Uterus (tissue), 4 donors: ENCODE measurements around the gene HID1. TPM values are rescaled to one million over a fixed set of nuclear protein-coding genes. Genes with fewer than 3 reads are reported as not detected.
"Not testable (repeated sequence)": the region's sequence is repeated elsewhere in the genome, so short reads cannot be mapped to it uniquely, and the experiment has no call there.

Source experiments
- DNase-seq, 2 donors: peaks; one replicate each; pipeline ENCODE4 v3.0.0-alpha.2; 2019 to 2020
- H3K27ac ChIP-seq, 2 donors: fragments of 200-600 bp; sonication (generic); 1 replicate in 1 of 2; 2 replicates in 1 of 2; pipeline ENCODE4 v1.5.1; 2016 to 2018
- H3K27me3 ChIP-seq, 2 donors: fragments of 200-600 bp; sonication (generic); one replicate each; pipeline ENCODE4 v1.5.1; 2018 to 2019; ENCODE audit warnings: control low read depth in 1 of 2
- H3K36me3 ChIP-seq, 2 donors: fragments of 200-600 bp; sonication (generic); one replicate each; pipeline ENCODE4 v1.5.1; 2019; ENCODE audit warnings: control low read depth in 1 of 2
- H3K4me1 ChIP-seq, 2 donors: fragments of 200-600 bp; sonication (generic); one replicate each; pipeline ENCODE4 v1.5.1; 2018 to 2019; ENCODE audit warnings: control low read depth in 1 of 2
- H3K4me3 ChIP-seq, 2 donors: fragments of 200-600 bp; sonication (generic); 1 replicate in 1 of 2; 2 replicates in 1 of 2; pipeline ENCODE4 v1.5.1; 2018 to 2019; ENCODE audit warnings: mild to moderate bottlenecking in 1 of 2
- H3K9me3 ChIP-seq, 2 donors: fragments of 200-600 bp; sonication (generic); one replicate each; pipeline ENCODE4 v1.5.1; 2019; ENCODE audit warnings: control low read depth in 1 of 2
- CTCF ChIP-seq, 4 experiments: fragments of 200-600 bp in 2 of 4; fragments of 450-650 bp in 2 of 4; sonication (generic) in 2 of 4; IDR thresholded peaks; one replicate each; pipeline ENCODE4 v1.5.1; 2016 to 2019; ENCODE audit warnings: antibody characterized with exemption in 4 of 4, mild to moderate bottlenecking in 2 of 4, moderate library complexity in 1 of 4
- POLR2A ChIP-seq, 2 donors: fragments of 450-650 bp; IDR thresholded peaks; one replicate each; pipeline ENCODE4 v1.6.1; 2016; ENCODE audit warnings: antibody characterized with exemption in 2 of 2, mild to moderate bottlenecking in 1 of 2, moderate library complexity in 1 of 2
- intact Hi-C: fragments of 100-400 bp; cut with DNase I; formaldehyde crosslinking; loops from one replicate; pipeline ENCODE4 v1.15.1; 2023; ENCODE audit warnings: low total_unique reads
- total RNA-seq, 4 donors: library from RNA; depleted of rRNA in 3 of 4; stranded (reverse); fragments of >200 nt in 3 of 4; gene quantifications; one replicate each; pipeline versions ENCODE4 v1.1.0 to v1.2.4, GENCODE V29; 2014 to 2023
- donor health status: DM: yes; HTN: yes; CAD: no.

HID1 gene
- total RNA-seq, 4 donors from 2014 or later, result 4.4 to 46.2 (median 22.6) TPM

GRCh38 chr17:74916136-74916850 is 56.3 kb downstream of the HID1 start:
- H3K9me3 ChIP-seq, result no peaks in the 10 kb centered on the region
- no peaks in the 10 kb centered on the region for H3K27me3 ChIP-seq
- DNase-seq, result no peak
- no peaks in the 10 kb centered on the region for H3K4me1 ChIP-seq
- no peak overlapping the region for H3K27ac ChIP-seq
- H3K36me3 ChIP-seq, result no peaks in the 10 kb centered on the region
- TF ChIP-seq CTCF (IDR thresholded peaks at IDR 0.05), result no peak
- TF ChIP-seq POLR2A (IDR thresholded peaks at IDR 0.05), result no peak
- intact Hi-C loops, result no loop called here
- H3K4me3 ChIP-seq, result no peak overlapping the region

GRCh38 chr17:74911423-74911822 is 61.1 kb downstream of the HID1 start:
- DNase-seq, H3K27ac ChIP-seq, H3K27me3 ChIP-seq, H3K4me3 ChIP-seq, H3K4me1 ChIP-seq, intact Hi-C loops, H3K36me3 ChIP-seq, H3K9me3 ChIP-seq: not testable (repeated sequence)

GRCh38 chr17:74909097-74909496 is 63.5 kb downstream of the HID1 start:
- H3K36me3 ChIP-seq, H3K4me3 ChIP-seq, H3K4me1 ChIP-seq, H3K27me3 ChIP-seq, H3K9me3 ChIP-seq, H3K27ac ChIP-seq, DNase-seq, intact Hi-C loops: not testable (repeated sequence)

GRCh38 chr17:74907012-74907411 is 65.5 kb downstream of the HID1 start:
- H3K27ac ChIP-seq, result no peak overlapping the region
- H3K4me3 ChIP-seq, result no peak overlapping the region
- intact Hi-C loops, result no loop called here
- DNase-seq, result no peak
- peaks cover 0 to 5% of the 10 kb centered on the region in 2 donors for H3K27me3 ChIP-seq
- H3K9me3 ChIP-seq, result no peaks in the 10 kb centered on the region
- no peaks in the 10 kb centered on the region for H3K4me1 ChIP-seq
- no peak for TF ChIP-seq CTCF (IDR thresholded peaks at IDR 0.05)
- no peak for TF ChIP-seq POLR2A (IDR thresholded peaks at IDR 0.05)
- no peaks in the 10 kb centered on the region for H3K36me3 ChIP-seq

GRCh38 chr17:74906214-74906793 is 66.3 kb downstream of the HID1 start:
- H3K27ac ChIP-seq, H3K4me1 ChIP-seq, H3K36me3 ChIP-seq, H3K4me3 ChIP-seq, H3K27me3 ChIP-seq, H3K9me3 ChIP-seq, DNase-seq, intact Hi-C loops: not testable (repeated sequence)

GRCh38 chr17:74904687-74905409 is 67.7 kb downstream of the HID1 start:
- no peak for TF ChIP-seq CTCF (IDR thresholded peaks at IDR 0.05)
- no peak for TF ChIP-seq POLR2A (IDR thresholded peaks at IDR 0.05)
- no peak overlapping the region for H3K27ac ChIP-seq
- no peak overlapping the region for H3K4me3 ChIP-seq
- intact Hi-C loops, result no loop called here
- no peaks in the 10 kb centered on the region for H3K36me3 ChIP-seq
- H3K27me3 ChIP-seq, result peaks cover 0 to 5% of the 10 kb centered on the region in 2 donors
- no peaks in the 10 kb centered on the region for H3K9me3 ChIP-seq
- H3K4me1 ChIP-seq, result no peaks in the 10 kb centered on the region
- DNase-seq, result no peak
